Kidney (tissue), 14 donors: ENCODE results near the gene ODAD3. TPM values are rescaled to one million over a fixed set of nuclear protein-coding genes. Genes with fewer than 3 reads are reported as not detected.
A peak's percentile ranks its signal among the peaks of the same experiment; 100 is the strongest.

Experiments used
- DNase-seq, 5 donors: peaks; one replicate each; pipeline ENCODE4 v3.0.0-alpha.2; 2013 to 2020
- FAIRE-seq: peaks from 2 replicates; lab custom pipeline; 2012; peaks lifted over from hg19 to GRCh38; lab: Jason Lieb, UNC
- H3K27ac ChIP-seq, 2 donors: one replicate each; pipeline ENCODE4 v1.7.0; 2013; ENCODE audit warnings: low read depth in 2 of 2, low read length in 2 of 2, inconsistent platforms in 1 of 2
- H3K27me3 ChIP-seq: one replicate; pipeline ENCODE4 v1.7.1; 2013; ENCODE audit warnings: low read length, inconsistent platforms; ENCODE audit not compliant: control insufficient read depth, insufficient read depth
- H3K36me3 ChIP-seq, 3 donors: one replicate each; pipeline versions ENCODE4 v1.7.0 to v1.7.1; 2013; ENCODE audit warnings: low read length in 3 of 3, control low read depth in 1 of 3, inconsistent platforms in 1 of 3; ENCODE audit not compliant: insufficient read depth in 3 of 3, control insufficient read depth in 2 of 3
- H3K4me1 ChIP-seq, 3 donors: one replicate each; pipeline versions ENCODE4 v1.7.0 to v1.7.1; 2013; ENCODE audit warnings: low read length in 3 of 3, inconsistent platforms in 1 of 3, low read depth in 1 of 3; ENCODE audit not compliant: control insufficient read depth in 2 of 3, insufficient read depth in 2 of 3
- H3K4me3 ChIP-seq, 3 donors: one replicate each; pipeline versions ENCODE4 v1.7.0 to v1.8.1; 2013; ENCODE audit warnings: low read length in 3 of 3, control low read depth in 1 of 3, inconsistent platforms in 1 of 3
- H3K9ac ChIP-seq, 3 donors: one replicate each; pipeline versions ENCODE4 v1.7.0 to v1.7.1; 2013; ENCODE audit warnings: low read length in 3 of 3, control low read depth in 1 of 3, inconsistent platforms in 1 of 3
- H3K9me3 ChIP-seq, 3 donors: one replicate each; pipeline versions ENCODE4 v1.7.0 to v1.7.1; 2013; ENCODE audit warnings: low read length in 3 of 3, control low read depth in 1 of 3, inconsistent platforms in 1 of 3; ENCODE audit not compliant: control insufficient read depth in 2 of 3, insufficient read depth in 1 of 3
- CTCF ChIP-seq: IDR thresholded peaks from 3 replicates; pipeline ENCODE4 v1.5.1; 2012; ENCODE audit warnings: mild to moderate bottlenecking, moderate library complexity, borderline replicate concordance; ENCODE audit not compliant: insufficient read depth; ENCODE audit errors: extremely low read depth
- intact Hi-C: fragments of 100-400 bp; cut with DNase I; formaldehyde crosslinking; loops from one replicate; pipeline ENCODE4 v1.11.1; 2022
- polyA plus RNA-seq: library from polyadenylated mRNA; stranded (reverse); fragments of 350-450 nt; fragmentation: Illumina TruSeq; extraction: RNeasy Lipid Tissue Mini Kit (QIAGEN cat#74804); gene quantifications from one replicate; pipeline ENCODE4 v1.2.3, GENCODE V29; 2014; ENCODE audit warnings: low read depth, low replicate concordance; ENCODE audit not compliant: insufficient read depth
- total RNA-seq: library from RNA; stranded (reverse); fragmentation: NEBNext Ultra II Directional; extraction: Animal tissue kit (Norgen Biotek cat#: 25700); gene quantifications from one replicate; pipeline ENCODE4 v1.2.1, GENCODE V29; 2021
- donor health status: control.
- donor health status: control.
- donor health status: control.
- donor health status: control.
- donor health status: control.
- donor health status: DM: yes; HTN: yes; CAD: no.
- donor health status: Normal renal cell carcinoma (clear cell type).

Gene ODAD3
- total and polyA plus RNA-seq, 2 donors from 2014 or later: 1.5 to 7.1 TPM

GRCh38 chr19:11422163-11423065, 12.5 kb downstream of the ODAD3 start:
- Histone ChIP-seq H3K27ac (peak overlapping the region; percentile 43 to 69), H3K9ac (no peak overlapping the region), H3K9me3 (no peaks in the 10 kb centered on the region), H3K36me3 (no peaks in the 10 kb centered on the region), H3K4me3 (peak overlapping the region in 2 of 3 donors; percentile 7 to 64), H3K4me1 (peaks cover 0 to 17% (median 6%) of the 10 kb centered on the region in 3 donors), H3K27me3 (peaks cover 11% of the 10 kb centered on the region)
- intact Hi-C loops: no loop called here
- no peak for FAIRE-seq
- TF ChIP-seq CTCF: no peak
- DNase-seq: peak; percentile 56 to 95 (median 69)

DNA sequence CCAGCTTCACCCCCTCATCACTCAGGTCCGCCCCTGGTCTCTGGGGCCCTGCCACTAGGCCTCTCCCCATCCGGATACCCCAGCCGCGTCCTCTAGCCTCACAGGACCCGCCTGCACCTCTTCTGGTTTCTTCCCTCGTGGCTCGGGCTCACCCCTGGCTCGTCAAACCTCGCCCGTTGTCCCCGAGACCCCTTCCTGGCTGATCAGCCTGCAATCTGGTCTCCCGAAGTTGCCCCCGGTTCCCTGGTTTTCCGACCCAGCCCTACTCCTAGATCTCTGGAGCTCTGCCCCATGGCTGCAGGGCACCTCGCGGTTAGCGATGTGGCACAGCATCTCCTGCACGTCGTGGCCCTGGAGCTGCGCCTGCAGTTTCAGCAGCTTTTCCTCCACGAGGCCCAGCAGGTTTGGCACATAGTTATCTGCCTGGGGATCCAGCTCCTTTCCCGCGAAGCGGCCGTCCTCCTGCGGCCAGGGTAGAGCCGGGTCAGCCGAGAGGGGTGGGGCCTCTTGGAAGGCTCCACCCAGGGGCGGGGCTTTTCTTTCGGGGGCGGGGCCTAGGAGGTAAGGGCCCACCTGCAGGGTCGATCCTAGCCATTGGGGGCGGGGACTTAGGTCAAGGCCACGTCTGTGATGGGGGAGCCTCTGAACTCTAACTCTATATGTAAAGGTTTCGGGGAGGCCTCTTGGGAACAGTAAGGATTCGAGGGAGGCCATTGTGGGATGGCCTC, 13.4 kb downstream of the ODAD3 start:
- H3K4me1 ChIP-seq: peaks cover 0 to 20% (median 6%) of the 10 kb centered on the region in 3 donors
- H3K9ac ChIP-seq: peak overlapping the region in 1 of 3 donors; percentile 78
- intact Hi-C loops: no loop called here
- TF ChIP-seq CTCF: no peak
- DNase-seq: peak; percentile 37 to 87 (median 46)
- H3K4me3 ChIP-seq: peak overlapping the region in 1 of 3 donors; percentile 64
- no peaks in the 10 kb centered on the region for H3K9me3 ChIP-seq
- H3K27ac ChIP-seq: peak overlapping the region; percentile 69 to 76
- H3K27me3 ChIP-seq: peaks cover 11% of the 10 kb centered on the region
- H3K36me3 ChIP-seq: no peaks in the 10 kb centered on the region
- no peak for FAIRE-seq

GRCh38 chr19:11420429-11421370, 14.2 kb downstream of the ODAD3 start:
- intact Hi-C loops: no loop called here
- Histone ChIP-seq H3K4me3 (peak overlapping the region; percentile 24 to 64 (median 39)), H3K27me3 (peaks cover 11% of the 10 kb centered on the region), H3K27ac (peak overlapping the region; percentile 59 to 76), H3K4me1 (peaks cover 0 to 20% (median 6%) of the 10 kb centered on the region in 3 donors), H3K36me3 (no peaks in the 10 kb centered on the region), H3K9ac (peak overlapping the region in 2 of 3 donors; percentile 38 to 78), H3K9me3 (no peaks in the 10 kb centered on the region)
- FAIRE-seq (no peak), DNase-seq (peak; percentile 51 to 83 (median 76))
- TF ChIP-seq CTCF: no peak
